CD4-positive, alpha-beta memory T cell (primary cell): ENCODE results near the gene PPA1. TPM values are rescaled to one million over a fixed set of nuclear protein-coding genes. Genes with fewer than 3 reads are reported as not detected.
A peak's percentile ranks its signal among the peaks of the same experiment; 100 is the strongest.

Source experiments
- CTCF ChIA-PET: fragments of 350-600 bp; sonication (Branson Sonifier 250); formaldehyde crosslinking; loops from one replicate; lab custom pipeline; 2021; ENCODE audit warnings: inconsistent platforms; ENCODE audit not compliant: partially characterized antibody; lab: Charles Lee
- POLR2A ChIA-PET: fragments of 350-600 bp; sonication (Branson Sonifier 250); formaldehyde crosslinking; loops from one replicate; lab custom pipeline; 2021; ENCODE audit not compliant: partially characterized antibody; lab: Charles Lee
- DNase-seq, 5 donors: peaks; one replicate each; pipeline versions ENCODE4 v3.0.0 to v3.0.0-alpha.2; 2020 to 2022; ENCODE audit warnings: mixed read lengths in 1 of 5
- H3K27ac ChIP-seq: one replicate; pipeline ENCODE4 v1.7.0; 2013; ENCODE audit warnings: low read depth, low read length
- H3K27me3 ChIP-seq: 2 replicates; pipeline ENCODE4 v1.7.0; 2013; ENCODE audit warnings: mild to moderate bottlenecking, low read length, moderate library complexity; ENCODE audit not compliant: insufficient read depth
- H3K36me3 ChIP-seq: 2 replicates; pipeline ENCODE4 v1.7.0; 2013; ENCODE audit warnings: mild to moderate bottlenecking, low read length, moderate library complexity; ENCODE audit not compliant: insufficient read depth
- H3K4me1 ChIP-seq: 2 replicates; pipeline ENCODE4 v1.7.0; 2013; ENCODE audit warnings: mild to moderate bottlenecking, low read length, moderate library complexity; ENCODE audit not compliant: insufficient read depth
- H3K4me3 ChIP-seq, 2 donors: one replicate each; pipeline ENCODE4 v1.7.0; 2013; ENCODE audit warnings: low read length in 2 of 2, mild to moderate bottlenecking in 1 of 2
- H3K9me3 ChIP-seq, 2 donors: one replicate each; pipeline ENCODE4 v1.7.0; 2013; ENCODE audit warnings: low read length in 2 of 2, control low read depth in 1 of 2; ENCODE audit not compliant: control insufficient read depth in 1 of 2
- H3K27ac Mint-ChIP-seq, 7 donors: one replicate each; pipeline ENCODE4 v1.8.0; 2020 to 2021; ENCODE audit warnings: mixed read lengths in 7 of 7, mild to moderate bottlenecking in 6 of 7, inconsistent platforms in 3 of 7, moderate library complexity in 3 of 7
- H3K27me3 Mint-ChIP-seq, 2 donors: one replicate each; pipeline ENCODE4 v1.8.0; 2020 to 2021; ENCODE audit warnings: mixed read lengths in 2 of 2
- H3K36me3 Mint-ChIP-seq, 2 donors: one replicate each; pipeline ENCODE4 v1.8.0; 2020 to 2021; ENCODE audit warnings: mixed read lengths in 2 of 2, inconsistent platforms in 1 of 2, mild to moderate bottlenecking in 1 of 2
- H3K4me1 Mint-ChIP-seq, 4 donors: one replicate each; pipeline ENCODE4 v1.8.0; 2020 to 2021; ENCODE audit warnings: mixed read lengths in 4 of 4, mild to moderate bottlenecking in 1 of 4
- H3K4me3 Mint-ChIP-seq, 8 donors: one replicate each; pipeline ENCODE4 v1.8.0; 2020 to 2021; ENCODE audit warnings: mixed read lengths in 8 of 8, mild to moderate bottlenecking in 7 of 8, moderate library complexity in 6 of 8, inconsistent platforms in 3 of 8
- H3K9me3 Mint-ChIP-seq, 8 donors: one replicate each; pipeline ENCODE4 v1.8.0; 2020 to 2021; ENCODE audit warnings: mixed read lengths in 8 of 8, mild to moderate bottlenecking in 5 of 8, inconsistent platforms in 3 of 8, moderate library complexity in 1 of 8
- intact Hi-C: fragments of 100-400 bp; cut with micrococcal nuclease; formaldehyde crosslinking; loops from one replicate; pipeline ENCODE4 v1.15.1; 2023
- polyA plus RNA-seq, 2 donors: library from polyadenylated mRNA; unstranded; fragments of 300-500 nt; fragmentation: Illumina TruSeq; gene quantifications; one replicate each; pipeline ENCODE4 v1.2.3, GENCODE V29; 2021
- total RNA-seq, 2 experiments: library from RNA; stranded (reverse); gene quantifications; one replicate each; pipeline ENCODE4 v1.2.3, GENCODE V29; 2021

The PPA1 gene
- total and polyA plus RNA-seq, 4 experiments from 2014 or later: 57.4 to 304 (median 104) TPM

GRCh38 chr10:70197235-70197945 is 35.8 kb downstream of the PPA1 start:
- intact Hi-C loops: no loop called here
- Mint-ChIP-seq H3K4me3 (peak overlapping the region in 3 of 8 donors; percentile 13 to 49 (median 46)), H3K36me3 (peaks cover 14 to 28% of the 10 kb centered on the region in 2 donors), H3K27me3 (no peaks in the 10 kb centered on the region), H3K9me3 (no peaks in the 10 kb centered on the region), H3K4me1 (peaks cover 4 to 12% (median 10%) of the 10 kb centered on the region in 4 donors), H3K27ac (peak overlapping the region in 2 of 7 donors; percentile 12 to 48)
- ChIA-PET POLR2A (interaction anchor here (0.6 to 2.0 kb wide), 3 partner anchors 35 to 773 kb away, joined by 3 to 4 read pairs (median 3); partner anchors contain the start of gene TYSND1), CTCF (interaction anchor here (1.0 to 4.2 kb wide), 4 partner anchors 25 to 167 kb away, joined by 3 to 28 read pairs (median 4); partner anchors contain the start of gene TYSND1)
- H3K27ac ChIP-seq: no peak overlapping the region
- no peaks in the 10 kb centered on the region for H3K27me3 ChIP-seq
- peak in 1 of 5 donors; percentile 2 for DNase-seq
- no peaks in the 10 kb centered on the region for H3K36me3 ChIP-seq
- H3K4me1 ChIP-seq: peaks cover 10% of the 10 kb centered on the region
- no peaks in the 10 kb centered on the region for H3K9me3 ChIP-seq
- H3K4me3 ChIP-seq: no peak overlapping the region

- Histone ChIP-seq H3K36me3 (no peaks in the 10 kb centered on the region), H3K9me3 (no peaks in the 10 kb centered on the region), H3K4me3 (no peak overlapping the region), H3K27ac (no peak overlapping the region), H3K27me3 (no peaks in the 10 kb centered on the region), H3K4me1 (peaks cover 10% of the 10 kb centered on the region)
- Mint-ChIP-seq H3K4me3 (no peak overlapping the region), H3K9me3 (no peaks in the 10 kb centered on the region), H3K27ac (no peak overlapping the region), H3K36me3 (peaks cover 2 to 3% of the 10 kb centered on the region in 2 donors), H3K4me1 (peaks cover 2 to 12% (median 9%) of the 10 kb centered on the region in 4 donors), H3K27me3 (no peaks in the 10 kb centered on the region)
- CTCF ChIA-PET: interaction anchor here (0.8 to 1.8 kb wide), 5 partner anchors 28 to 171 kb away, joined by 3 to 7 read pairs (median 4); partner anchors contain the start of gene TYSND1
- intact Hi-C loops: no loop called here
- DNase-seq: no peak
- POLR2A ChIA-PET: interaction anchor here (1.7 kb wide), 1 partner anchor 19 kb away, joined by 4 read pairs; no protein-coding TSS in a partner anchor
These were observed 39.8 kb downstream of the PPA1 start for GRCh38 chr10:70193391-70193844.

- no peaks in the 10 kb centered on the region for H3K9me3 ChIP-seq
- Mint-ChIP-seq H3K9me3 (no peaks in the 10 kb centered on the region), H3K36me3 (no peaks in the 10 kb centered on the region), H3K4me1 (peaks cover 0 to 7% (median 5%) of the 10 kb centered on the region in 4 donors), H3K27ac (no peak overlapping the region), H3K4me3 (no peak overlapping the region), H3K27me3 (no peaks in the 10 kb centered on the region)
- H3K4me1 ChIP-seq: peaks cover 6% of the 10 kb centered on the region
- POLR2A ChIA-PET: interaction anchor here (1.7 kb wide), 1 partner anchor 18 kb away, joined by 4 read pairs; no protein-coding TSS in a partner anchor
- CTCF ChIA-PET: interaction anchor here (0.8 to 1.8 kb wide), 3 partner anchors 29 to 46 kb away, joined by 4 to 7 read pairs (median 7); partner anchors contain the start of gene TYSND1
- H3K27me3 ChIP-seq: no peaks in the 10 kb centered on the region
- no peak overlapping the region for H3K4me3 ChIP-seq
- no peak overlapping the region for H3K27ac ChIP-seq
- H3K36me3 ChIP-seq: no peaks in the 10 kb centered on the region
- intact Hi-C loops: no loop called here
- no peak for DNase-seq
These were observed 40.8 kb downstream of the PPA1 start for GRCh38 chr10:70192326-70192968.

GRCh38 chr10:70191972-70192305 is 41.3 kb downstream of the PPA1 start:
- no peak overlapping the region for H3K27ac ChIP-seq
- H3K27me3 ChIP-seq: no peaks in the 10 kb centered on the region
- no peak overlapping the region for H3K4me3 Mint-ChIP-seq
- no peaks in the 10 kb centered on the region for H3K36me3 ChIP-seq
- no peak for DNase-seq
- no peak overlapping the region for H3K4me3 ChIP-seq
- H3K9me3 Mint-ChIP-seq: no peaks in the 10 kb centered on the region
- H3K27me3 Mint-ChIP-seq: no peaks in the 10 kb centered on the region
- ChIA-PET CTCF (interaction anchor here (1.4 kb wide), 1 partner anchor 46 kb away, joined by 7 read pairs; the partner anchor contains the start of gene TYSND1), POLR2A (no interaction called here)
- no peak overlapping the region for H3K27ac Mint-ChIP-seq
- H3K4me1 Mint-ChIP-seq: peaks cover 0 to 2% (median under 1%) of the 10 kb centered on the region in 4 donors
- H3K4me1 ChIP-seq: peaks cover under 1% of the 10 kb centered on the region
- intact Hi-C loops: no loop called here
- H3K36me3 Mint-ChIP-seq: no peaks in the 10 kb centered on the region
- H3K9me3 ChIP-seq: no peaks in the 10 kb centered on the region

- no peak overlapping the region for H3K4me3 ChIP-seq
- H3K36me3 ChIP-seq: no peaks in the 10 kb centered on the region
- H3K27me3 ChIP-seq: no peaks in the 10 kb centered on the region
- no peaks in the 10 kb centered on the region for H3K27me3 Mint-ChIP-seq
- H3K9me3 ChIP-seq: no peaks in the 10 kb centered on the region
- peak overlapping the region in 1 of 7 donors; percentile 62 for H3K27ac Mint-ChIP-seq
- CTCF ChIA-PET: interaction anchor here (0.7 to 1.4 kb wide), 3 partner anchors 32 to 172 kb away, joined by 3 to 7 read pairs (median 3); partner anchors contain the start of gene TYSND1
- POLR2A ChIA-PET: no interaction called here
- no peaks in the 10 kb centered on the region for H3K4me1 ChIP-seq
- H3K9me3 Mint-ChIP-seq: no peaks in the 10 kb centered on the region
- no peak overlapping the region for H3K4me3 Mint-ChIP-seq
- no peaks in the 10 kb centered on the region for H3K36me3 Mint-ChIP-seq
- H3K27ac ChIP-seq: no peak overlapping the region
- no peaks in the 10 kb centered on the region for H3K4me1 Mint-ChIP-seq
- DNase-seq: no peak
- intact Hi-C loops: no loop called here
These were observed 41.9 kb downstream of the PPA1 start for GRCh38 chr10:70191161-70191971.

GRCh38 chr10:70190581-70190980 is 42.6 kb downstream of the PPA1 start:
- H3K4me1 ChIP-seq: no peaks in the 10 kb centered on the region
- H3K4me3 Mint-ChIP-seq: no peak overlapping the region
- ChIA-PET POLR2A (no interaction called here), CTCF (interaction anchor here (1.2 kb wide), 1 partner anchor 173 kb away, joined by 3 read pairs; no protein-coding TSS in a partner anchor)
- H3K36me3 ChIP-seq: no peaks in the 10 kb centered on the region
- intact Hi-C loops: no loop called here
- H3K27ac ChIP-seq: no peak overlapping the region
- no peak overlapping the region for H3K4me3 ChIP-seq
- H3K9me3 Mint-ChIP-seq: no peaks in the 10 kb centered on the region
- no peak overlapping the region for H3K27ac Mint-ChIP-seq
- peaks cover 0 to 1% of the 10 kb centered on the region in 2 donors for H3K27me3 Mint-ChIP-seq
- H3K27me3 ChIP-seq: no peaks in the 10 kb centered on the region
- H3K4me1 Mint-ChIP-seq: no peaks in the 10 kb centered on the region
- no peaks in the 10 kb centered on the region for H3K36me3 Mint-ChIP-seq
- H3K9me3 ChIP-seq: no peaks in the 10 kb centered on the region
- DNase-seq: no peak
